NOMO-1 treated with DMSO at 0.1 percent for 48 hours (cell line): ENCODE data around the gene SLC8B1.

Experiments used
- DNase-seq: peaks from one replicate; lab custom pipeline; 2025; ENCODE audit not compliant: unreplicated experiment; lab: John Stamatoyannopoulos, UW

Gene SLC8B1

DNA sequence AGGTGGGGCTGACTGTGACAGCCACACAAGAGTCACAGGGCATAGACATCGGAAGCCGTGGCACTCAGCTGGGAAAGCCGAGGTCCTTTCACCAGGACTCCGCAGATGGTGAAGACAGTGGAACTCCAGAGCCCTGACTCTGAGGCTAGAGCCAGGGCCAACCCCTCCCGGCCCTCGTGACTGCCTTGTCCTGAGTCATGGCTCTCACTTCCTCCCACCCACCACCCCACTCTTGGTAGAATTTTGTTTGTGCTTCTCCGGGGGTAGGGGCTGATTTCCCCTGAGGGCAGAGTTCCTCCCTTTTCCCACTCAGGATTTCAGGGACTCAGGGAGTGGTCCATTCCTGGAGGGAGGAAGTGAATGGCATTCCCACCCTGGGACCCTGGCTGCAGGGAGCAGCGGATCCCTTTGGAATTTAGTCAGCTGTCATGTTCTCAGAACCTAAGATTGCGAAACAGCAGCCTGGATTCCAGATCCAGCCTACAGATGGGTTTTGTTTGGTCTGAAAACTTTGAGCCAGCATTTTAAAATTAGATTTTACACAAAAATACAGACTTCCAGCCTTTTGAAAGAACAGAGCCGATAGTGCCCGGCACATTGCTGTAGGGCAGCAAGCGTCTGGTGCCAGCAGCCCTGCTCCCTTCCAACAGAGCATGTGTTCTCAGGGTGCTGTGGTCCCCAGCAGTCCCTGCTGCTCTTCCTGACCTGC lies 62.9 kb downstream of the SLC8B1 start:
- peak; percentile 5 for DNase-seq

DNA sequence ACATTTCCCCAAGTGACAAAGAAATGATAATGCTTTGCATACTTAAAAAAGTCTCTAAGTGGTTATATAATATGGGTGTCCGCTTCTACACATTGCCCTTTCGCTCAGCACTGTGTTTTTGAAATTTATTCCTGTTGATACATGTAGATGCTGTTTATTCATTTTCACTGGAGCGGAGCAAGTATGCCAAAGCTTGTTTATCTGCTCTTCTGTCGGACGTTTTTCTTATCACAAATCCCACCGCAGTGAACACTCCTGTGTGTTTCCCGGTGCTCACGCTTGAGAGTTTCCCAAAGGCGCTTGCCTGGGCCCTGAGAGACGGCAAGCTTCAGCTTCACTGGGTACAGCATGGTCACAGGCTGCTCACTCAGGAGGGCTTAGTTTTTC lies 63.5 kb downstream of the SLC8B1 start:
- no peak for DNase-seq

DNA sequence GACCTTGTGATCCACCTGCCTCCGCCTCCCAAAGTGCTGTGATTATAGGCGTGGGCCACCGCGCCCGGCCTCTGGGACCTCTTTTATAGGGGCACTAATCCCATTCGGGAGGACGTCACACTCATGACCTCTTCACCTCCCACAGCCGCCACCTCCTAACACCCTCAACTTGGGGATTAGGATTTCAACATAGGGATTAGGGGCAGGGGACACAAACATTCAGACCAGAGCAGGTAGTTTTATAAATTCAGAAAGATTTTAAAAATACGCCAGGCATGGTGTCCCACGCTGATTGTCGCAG lies 64.2 kb downstream of the SLC8B1 start:
- no peak for DNase-seq

DNA sequence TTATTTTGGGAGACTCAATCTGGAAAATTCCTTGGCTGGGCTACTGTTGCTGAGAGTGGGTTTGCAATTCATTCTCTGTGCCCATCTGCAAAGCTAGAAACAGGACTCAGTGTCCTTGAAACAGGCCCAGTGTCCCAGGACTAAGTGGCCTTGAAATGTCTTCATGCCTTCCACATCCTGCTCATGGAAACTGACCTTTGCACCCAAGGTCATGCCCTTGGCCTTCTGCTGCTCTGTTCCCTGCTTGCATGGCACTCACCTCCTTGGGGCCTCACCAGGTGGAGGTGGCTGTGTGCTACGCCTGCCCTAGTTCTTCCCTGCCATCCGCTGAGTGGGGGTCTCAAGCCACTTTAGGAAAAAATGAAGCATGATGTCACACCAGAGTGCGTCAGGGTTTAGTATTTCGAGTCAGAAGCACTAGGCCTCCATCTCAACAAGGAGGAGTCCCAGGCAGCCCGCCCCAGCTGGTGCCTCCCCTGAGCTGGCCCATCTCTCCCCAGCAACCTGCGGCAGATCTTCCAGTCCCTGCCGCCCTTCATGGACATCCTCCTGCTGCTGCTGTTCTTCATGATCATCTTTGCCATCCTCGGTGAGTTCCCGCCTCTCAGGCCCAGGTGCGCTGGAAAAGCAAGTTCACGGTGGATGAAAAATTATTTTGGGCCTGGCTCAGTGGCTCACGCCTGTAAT lies 65.5 kb downstream of the SLC8B1 start:
- DNase-seq: no peak

DNA sequence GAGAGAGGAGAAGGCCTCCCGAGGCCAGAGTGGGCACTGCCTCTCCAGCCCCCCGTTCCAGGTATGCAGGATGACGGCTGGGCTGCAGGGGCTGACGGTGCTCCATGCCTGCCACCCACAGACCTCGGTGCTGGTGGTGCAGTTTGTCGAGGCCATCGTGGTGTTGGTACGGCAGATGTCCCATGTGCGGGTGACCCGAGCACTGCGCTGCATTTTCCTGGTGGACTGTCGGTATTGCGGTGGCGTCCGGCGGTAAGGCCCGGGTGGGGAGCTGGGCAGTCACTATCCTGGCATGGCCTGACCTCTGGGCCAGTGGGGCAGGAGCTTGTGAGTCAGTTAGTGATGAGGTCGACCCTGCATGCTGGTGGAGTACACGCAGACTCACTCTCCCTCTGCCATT lies 66.3 kb downstream of the SLC8B1 start:
- DNase-seq: no peak

DNA sequence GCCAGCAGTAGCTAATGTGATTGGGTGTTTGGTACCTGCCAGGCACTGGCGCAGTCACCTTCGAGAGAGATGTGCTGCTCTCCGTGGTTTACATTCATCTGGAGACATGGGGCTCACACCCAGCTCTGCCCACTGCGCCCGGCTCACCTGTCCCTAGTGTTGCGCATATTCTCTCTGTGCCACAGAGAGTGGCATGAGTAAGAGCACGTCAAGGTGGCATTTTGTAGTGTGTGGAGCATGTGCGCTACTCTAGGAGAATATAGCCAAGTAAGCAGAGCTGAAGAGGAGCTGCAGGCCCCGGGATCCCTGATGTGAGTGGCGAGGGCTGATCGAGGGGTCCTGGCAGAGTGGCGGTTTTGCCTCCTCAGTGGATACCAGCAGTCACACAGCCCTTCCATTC lies 66.8 kb downstream of the SLC8B1 start:
- DNase-seq: no peak

DNA sequence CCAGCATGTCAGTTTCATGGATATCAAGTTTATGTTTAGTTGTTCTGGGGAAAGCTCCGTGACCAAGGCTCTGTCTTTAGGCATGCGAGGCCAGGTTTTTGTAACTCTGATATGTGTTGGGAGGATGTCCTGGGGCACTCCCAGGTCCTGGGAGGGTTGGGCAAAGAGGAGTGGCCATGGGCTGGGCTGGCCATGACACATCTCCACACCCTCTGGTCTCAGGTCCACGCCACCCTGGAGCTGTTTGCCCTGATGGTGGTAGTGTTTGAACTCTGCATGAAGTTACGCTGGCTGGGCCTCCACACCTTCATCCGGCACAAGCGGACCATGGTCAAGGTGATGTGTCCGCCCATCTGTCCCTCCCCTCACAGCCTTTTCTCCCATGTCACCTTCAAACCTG lies 67.3 kb downstream of the SLC8B1 start:
- no peak for DNase-seq

DNA sequence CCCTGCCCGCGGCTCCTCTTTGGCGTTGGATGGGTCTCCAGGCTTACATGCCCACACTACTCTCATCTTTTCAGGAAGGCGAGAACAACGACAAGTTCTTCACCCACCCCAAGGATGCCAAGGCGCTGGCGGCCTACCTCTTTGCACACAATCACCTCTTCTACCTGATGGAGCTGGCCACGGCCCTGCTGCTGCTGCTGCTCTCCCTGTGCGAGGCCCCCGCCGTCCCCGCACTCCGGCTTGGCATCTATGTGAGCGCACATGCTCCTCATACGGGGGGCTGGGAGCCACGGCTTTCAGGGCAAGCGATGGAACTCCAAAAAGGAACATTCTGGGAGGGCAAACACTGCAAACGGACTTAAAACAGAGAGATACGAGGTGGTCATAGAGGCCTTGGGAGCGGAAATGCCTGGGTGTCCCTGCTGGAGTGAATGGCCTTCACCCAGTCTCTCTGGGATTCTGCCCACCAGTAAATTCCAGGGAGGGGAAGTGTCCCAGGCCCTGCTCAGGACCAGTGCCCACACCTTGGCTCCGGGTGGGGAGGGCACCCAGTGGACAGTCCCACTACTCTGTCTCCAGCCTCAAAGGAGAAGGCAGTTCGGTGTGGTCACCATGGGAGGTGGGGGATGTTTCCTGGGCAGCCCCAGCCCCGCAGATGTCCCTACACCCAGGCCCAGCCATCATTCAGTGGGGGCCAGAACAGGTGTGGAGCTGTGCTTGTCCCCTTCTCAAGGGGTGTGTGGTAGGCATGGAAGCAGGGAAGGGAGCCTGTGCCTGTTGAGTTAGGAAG lies 68.6 kb downstream of the SLC8B1 start:
- DNase-seq: no peak

DNA sequence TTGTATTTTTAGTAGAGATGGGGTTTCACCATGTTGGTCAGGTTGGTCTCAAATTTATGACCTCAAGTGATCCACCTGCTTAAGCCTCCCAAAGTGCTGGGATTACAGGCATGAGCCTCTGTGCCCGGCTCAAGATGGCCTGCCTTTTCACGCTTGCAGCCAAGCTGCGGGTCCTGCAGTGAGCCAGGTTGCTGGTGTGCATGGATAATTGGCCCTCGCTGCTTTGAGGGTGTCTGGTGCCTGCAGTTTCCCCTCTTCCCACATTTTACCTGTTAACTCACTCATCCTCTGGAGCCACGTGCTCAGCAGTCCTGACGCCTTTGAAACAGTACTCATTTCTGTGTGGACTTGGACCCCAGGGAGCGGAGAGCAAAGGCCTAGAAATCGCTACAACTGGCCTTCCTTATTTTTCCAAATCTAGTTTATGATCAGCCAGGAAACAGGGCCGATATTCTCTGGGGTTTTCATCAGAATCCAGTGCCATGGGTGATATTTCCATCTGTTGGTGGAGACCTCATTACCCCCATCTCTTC lies 71.4 kb downstream of the SLC8B1 start:
- no peak for DNase-seq

DNA sequence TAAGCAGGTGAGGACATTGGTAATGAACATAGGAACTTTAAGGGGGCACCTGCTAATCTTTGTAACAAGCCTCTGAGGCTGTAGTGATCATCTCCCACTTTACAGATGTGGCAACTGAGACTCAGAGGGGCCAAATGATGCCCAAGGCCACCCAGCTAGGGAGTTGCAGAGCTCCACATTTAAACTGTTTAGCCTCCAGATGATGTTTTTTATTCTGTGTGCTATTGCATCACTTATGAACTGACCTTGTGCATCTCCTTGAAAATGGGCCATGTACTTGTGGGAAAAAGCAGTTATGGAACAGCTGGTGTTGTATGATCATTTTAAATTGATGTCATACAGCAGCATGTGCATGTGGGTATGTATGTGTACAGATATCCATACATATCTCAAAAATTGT lies 72.2 kb downstream of the SLC8B1 start:
- DNase-seq: no peak

DNA sequence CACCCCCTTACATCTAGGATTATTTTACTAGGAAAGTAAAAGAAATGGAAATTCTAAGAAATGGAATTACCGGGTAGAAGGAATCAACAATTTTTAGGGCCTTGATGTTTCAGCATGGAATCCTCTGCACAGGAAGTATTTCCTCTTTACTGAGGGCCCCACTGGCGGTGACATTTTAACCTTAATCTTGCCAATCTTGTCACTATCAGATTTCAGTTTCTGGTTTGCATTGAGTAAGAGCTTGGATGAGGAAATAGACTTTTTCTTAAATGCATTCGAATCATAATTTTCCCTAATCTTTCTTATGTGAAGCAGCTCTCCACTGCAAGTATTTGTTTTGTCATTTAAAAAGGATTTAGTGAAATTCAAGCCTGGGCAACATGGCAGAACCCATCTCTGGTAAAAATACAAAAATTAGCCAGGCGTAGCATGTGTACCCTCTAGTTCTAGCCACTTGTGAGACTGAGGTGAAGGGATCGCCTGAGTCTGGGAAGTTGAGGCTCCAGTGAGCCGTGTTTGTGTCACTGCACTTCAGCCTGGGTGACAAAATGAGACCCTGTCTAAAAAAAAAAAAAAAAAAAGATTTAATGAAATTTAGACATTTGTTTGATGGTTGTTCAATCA lies 73.0 kb downstream of the SLC8B1 start:
- DNase-seq: peak; percentile 85

DNA sequence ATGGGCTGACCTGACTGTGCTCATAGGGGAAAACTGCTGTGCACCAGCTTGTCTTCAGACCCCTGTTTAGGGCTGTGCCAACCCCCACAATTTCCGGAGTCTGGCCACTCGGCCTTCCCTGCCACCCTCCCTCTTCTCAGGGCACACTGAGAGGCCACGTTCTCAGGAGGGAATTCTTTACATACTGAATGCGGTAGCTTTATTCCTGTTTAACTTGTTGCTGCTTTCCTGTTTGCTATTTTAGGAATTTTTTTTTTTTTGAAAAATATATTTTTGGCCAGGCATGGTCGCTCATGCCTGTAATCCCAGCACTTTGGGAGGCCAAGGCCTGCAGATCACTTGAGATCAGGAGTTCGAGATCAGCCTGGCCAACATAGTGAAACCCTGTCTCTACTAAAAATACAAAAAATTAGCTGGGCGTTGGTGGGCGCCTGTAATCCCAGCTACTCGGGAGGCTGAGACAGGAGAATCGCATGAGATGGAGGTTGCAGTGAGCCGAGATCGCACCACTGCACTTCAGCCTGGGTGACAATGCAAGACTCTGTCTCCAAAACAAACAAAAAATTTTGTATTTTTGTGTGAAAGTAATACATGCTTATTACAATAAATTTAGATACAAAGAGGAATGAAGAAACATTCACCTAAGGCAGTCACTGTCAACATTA lies 74.1 kb downstream of the SLC8B1 start:
- DNase-seq: no peak

DNA sequence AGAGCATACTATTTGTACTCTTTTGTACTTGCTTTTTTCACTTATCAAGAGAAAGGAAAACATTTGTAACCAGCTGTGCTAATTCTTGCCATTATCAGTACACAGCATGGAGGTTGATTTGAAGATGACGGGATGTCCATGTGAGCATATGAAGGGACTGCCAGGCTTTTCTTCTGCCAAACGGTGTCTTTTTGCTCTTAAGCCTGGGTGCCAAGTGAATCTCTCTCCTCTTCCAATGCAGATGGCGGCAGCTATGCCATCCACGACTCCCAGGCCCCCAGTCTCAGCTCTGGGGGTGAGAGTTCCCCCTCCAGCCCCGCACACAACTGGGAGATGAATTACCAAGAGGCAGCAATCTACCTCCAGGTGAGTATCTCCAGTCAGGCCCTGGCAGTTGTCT lies 74.8 kb downstream of the SLC8B1 start:
- no peak for DNase-seq

DNA sequence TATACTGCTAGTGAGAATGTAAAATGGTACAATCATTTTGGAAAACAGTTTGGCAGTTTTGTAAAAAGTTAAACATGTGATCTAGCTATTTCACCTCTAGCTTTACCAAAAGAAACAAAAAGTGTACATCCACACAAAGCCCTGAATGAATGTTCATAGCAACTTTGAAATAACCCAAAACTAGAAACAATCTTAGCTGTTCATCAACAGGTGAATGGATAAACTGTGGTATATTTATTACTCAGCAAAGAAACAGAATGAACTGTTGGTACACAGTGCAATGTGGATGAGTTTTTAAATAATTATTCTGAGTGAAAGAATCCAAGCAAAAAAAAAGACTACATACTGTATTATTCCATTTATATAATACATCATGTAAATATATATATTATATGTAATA lies 77.3 kb downstream of the SLC8B1 start:
- DNase-seq: no peak

DNA sequence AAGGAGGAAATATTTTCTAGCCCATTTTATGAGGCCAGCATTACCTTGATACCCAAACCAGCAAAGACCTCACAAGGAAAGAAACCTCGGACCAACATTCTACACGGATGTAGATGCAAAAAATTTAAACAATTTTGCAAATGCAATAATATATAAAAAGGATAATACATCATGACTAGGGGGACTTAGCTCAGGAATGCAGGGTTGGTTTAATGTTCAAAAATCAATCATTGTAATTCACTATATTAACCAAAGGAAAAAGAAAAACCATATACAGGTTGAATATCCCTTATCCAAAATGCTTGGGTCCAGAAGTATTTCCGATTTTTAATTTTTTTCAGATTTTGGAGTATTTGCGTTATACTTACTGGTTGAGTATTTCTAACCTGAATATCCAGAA lies 80.6 kb downstream of the SLC8B1 start:
- DNase-seq: no peak

DNA sequence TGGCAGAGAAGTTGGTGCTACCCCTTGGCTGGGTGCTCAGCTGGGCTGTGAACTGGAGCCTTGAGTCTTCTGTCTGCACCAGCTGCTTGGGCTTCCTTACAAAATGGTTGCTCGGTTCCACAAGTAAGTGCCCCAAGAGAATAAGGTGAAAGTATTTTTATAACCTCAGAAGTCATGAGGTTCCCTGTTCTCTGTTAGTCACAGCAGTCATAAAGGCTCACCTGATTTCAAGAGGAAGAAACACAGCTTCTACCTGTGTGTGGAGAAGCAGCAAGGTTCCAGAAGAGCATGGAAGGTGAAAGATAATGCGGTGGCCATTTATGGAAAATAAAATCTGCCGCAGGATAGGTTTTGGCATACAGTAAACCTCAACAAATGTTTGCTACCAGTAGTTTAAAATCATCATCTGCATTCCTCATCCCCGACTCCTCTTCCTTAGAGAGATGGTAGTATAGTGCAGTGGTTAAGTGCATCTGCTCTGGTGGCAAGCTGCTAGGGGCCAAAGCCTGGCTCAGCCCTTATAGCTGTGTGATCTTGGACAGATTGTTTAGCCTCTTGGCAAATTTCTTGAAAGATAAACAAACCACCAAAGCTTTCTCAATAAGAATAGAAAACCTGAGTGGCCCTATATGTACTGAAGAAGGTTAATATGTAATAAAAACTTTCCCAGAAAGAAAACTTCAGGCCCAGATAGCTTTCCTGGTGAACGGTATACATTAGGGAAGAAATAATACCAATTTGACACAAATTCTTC lies 81.2 kb downstream of the SLC8B1 start:
- no peak for DNase-seq

DNA sequence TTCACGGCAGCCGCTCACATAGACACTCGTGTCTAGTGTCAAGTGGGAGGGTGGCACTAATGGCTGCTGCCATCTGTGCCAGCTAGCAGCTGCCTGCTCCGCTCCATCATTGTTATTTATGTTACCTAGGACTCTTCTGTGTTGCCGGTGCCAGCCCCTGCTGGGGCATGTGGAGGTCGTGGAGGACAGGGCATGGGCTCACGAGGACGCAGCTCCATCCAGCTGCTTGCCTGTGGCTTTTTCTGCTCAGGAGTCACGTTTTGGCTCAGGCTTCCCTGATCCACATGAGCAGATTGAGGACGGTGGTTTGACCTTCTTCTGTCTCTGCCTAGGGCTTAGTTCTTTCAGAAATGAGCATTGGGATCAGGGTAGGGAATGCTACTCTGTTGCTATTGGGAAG lies 82.4 kb downstream of the SLC8B1 start:
- DNase-seq: no peak

DNA sequence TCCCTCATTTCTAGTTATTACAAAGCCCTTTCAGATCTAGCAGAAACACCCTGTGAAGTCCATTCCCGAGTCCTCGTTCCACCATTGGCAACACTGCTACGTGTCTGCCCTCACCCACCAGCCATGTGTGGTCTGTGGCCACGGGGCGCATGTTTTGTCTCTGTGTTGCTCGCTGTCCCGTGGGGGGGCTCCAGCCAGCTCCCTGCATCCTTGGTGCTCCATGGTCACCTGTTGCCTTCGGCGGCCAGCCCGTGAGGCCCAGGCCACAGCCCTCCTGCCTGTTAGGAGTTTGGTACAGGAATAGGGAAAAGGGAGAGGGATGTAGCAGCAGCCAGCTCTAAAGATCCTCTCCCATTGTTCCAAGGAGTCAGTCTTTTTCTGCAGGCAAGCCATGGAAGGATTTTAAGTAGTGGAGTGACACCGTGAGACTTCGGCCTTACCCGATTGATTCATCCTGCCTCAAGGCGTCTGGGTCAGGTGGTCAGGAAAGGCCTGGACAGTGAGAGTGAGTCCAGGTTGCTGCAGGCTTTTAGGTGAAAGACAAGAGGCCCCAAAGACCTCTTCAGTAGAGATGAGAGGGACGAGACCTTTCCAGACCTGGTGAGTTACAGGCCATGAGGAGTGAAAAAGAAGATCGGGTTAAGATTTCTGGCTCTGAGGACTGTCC lies 83.4 kb downstream of the SLC8B1 start:
- DNase-seq: no peak

DNA sequence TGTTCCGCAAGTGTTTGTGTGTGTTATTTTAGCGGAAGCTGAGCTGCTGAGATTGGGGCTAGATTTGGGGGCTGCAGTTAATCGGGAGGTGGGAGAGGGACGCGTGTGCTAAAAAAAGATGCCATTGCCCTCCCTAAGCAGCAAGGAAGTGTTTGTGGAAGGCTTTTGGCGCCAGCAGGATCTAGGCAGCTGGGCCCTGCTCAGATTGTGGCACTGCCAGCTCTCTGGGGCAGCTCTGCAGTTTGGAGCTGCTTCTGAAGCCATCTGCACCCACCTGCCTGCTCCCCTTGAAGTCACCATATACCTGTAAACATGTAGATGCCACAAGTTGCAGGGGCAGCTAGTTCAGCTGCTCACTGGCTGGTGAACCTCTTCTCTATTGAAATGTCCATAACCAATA lies 84.9 kb downstream of the SLC8B1 start:
- DNase-seq: no peak

DNA sequence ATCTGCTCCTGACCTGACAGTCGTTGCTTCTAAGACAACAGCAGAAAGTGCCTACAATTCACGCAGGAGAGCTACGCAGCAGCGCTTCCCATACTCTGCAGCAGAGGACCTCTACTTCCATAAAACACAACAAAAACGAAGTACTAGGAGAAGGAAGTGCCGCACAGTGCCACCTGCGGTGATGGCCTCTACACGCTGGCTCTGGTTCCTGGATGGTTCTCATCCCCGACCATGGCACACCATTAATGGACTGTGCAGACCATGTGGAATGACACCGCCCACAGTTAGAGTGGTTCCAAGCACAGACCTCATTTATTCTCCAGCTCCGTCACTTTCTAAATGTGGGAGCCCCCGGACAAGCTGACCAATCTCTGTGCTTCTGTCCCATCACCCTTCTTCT lies 85.4 kb downstream of the SLC8B1 start:
- no peak for DNase-seq
